Measurements from ENCODE around the gene LMBRD2. TPM values are rescaled to one million over a fixed set of nuclear protein-coding genes. Genes with fewer than 3 reads are reported as not detected.
"Not testable (repeated sequence)": the region's sequence is repeated elsewhere in the genome, so short reads cannot be mapped to it uniquely, and the experiment has no call there.

LMBRD2 gene
- total and polyA plus RNA-seq, 2 donors (not counting 1 experiment from before 2014, with no cell fraction given) = 7.2 to 19.8 TPM

DNA sequence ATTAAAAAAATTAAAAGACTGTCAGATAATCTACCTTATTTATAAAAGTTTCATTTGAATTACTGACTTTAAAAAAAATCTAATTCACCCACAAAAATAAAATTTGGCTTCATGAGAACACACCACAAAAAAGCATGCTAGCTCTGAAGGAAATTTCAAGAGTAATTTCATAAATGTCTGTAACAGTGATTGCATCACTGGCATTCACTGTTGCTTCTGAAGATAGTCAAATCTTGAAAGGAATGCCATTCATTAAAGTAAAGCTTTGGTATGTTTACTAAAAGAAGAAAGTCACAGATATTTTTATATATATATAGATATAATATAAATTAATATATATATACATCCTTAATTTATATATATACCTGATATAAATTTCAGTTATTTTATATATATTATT, 46.6 kb upstream of the LMBRD2 start:
- DNase-seq (ENCODE audit: low read depth in 2 of 2) = peak in 1 of 2 donors; percentile 25
- H4K20me1 ChIP-seq (ENCODE audit: control insufficient read depth, extremely low read depth, insufficient read depth, low read length) = no peaks in the 10 kb centered on the region
- no peaks in the 10 kb centered on the region for H3K27me3 ChIP-seq (ENCODE audit: control insufficient read depth, insufficient read depth, low read length)
- no peak overlapping the region for H3K4me2 ChIP-seq (ENCODE audit: extremely low read depth, insufficient read depth, low read length)
- H3K9ac ChIP-seq (ENCODE audit: insufficient read depth, low read length) = no peak overlapping the region
- no peaks in the 10 kb centered on the region for H3K79me2 ChIP-seq (ENCODE audit: control insufficient read depth, insufficient read depth, low read length)
- H3K9me3 ChIP-seq (ENCODE audit: control insufficient read depth, insufficient read depth, low read depth, low read length) = no peaks in the 10 kb centered on the region
- no peak for TF ChIP-seq EZH2 (IDR thresholded peaks at IDR 0.05; ENCODE audit: low read length, missing control alignments)
- TF ChIP-seq, protein P1, sequence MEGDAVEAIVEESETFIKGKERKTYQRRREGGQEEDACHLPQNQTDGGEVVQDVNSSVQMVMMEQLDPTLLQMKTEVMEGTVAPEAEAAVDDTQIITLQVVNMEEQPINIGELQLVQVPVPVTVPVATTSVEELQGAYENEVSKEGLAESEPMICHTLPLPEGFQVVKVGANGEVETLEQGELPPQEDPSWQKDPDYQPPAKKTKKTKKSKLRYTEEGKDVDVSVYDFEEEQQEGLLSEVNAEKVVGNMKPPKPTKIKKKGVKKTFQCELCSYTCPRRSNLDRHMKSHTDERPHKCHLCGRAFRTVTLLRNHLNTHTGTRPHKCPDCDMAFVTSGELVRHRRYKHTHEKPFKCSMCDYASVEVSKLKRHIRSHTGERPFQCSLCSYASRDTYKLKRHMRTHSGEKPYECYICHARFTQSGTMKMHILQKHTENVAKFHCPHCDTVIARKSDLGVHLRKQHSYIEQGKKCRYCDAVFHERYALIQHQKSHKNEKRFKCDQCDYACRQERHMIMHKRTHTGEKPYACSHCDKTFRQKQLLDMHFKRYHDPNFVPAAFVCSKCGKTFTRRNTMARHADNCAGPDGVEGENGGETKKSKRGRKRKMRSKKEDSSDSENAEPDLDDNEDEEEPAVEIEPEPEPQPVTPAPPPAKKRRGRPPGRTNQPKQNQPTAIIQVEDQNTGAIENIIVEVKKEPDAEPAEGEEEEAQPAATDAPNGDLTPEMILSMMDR (conservative IDR thresholded peaks at IDR 0.05 in 1 of 2, IDR thresholded peaks at IDR 0.05 in 1 of 2; ENCODE audit: low read depth in 1 of 2, low read length in 2 of 2) = no peak
- peaks cover 3% of the 10 kb centered on the region for H3K36me3 ChIP-seq (ENCODE audit: control insufficient read depth, insufficient read depth, low read length)
- no peak overlapping the region for H3K4me3 ChIP-seq (replicated peaks in 1 of 4; ENCODE audit: control extremely low read depth in 1 of 4, insufficient read depth in 1 of 4, low read depth in 3 of 4, low read length in 4 of 4)
- H2AFZ ChIP-seq (ENCODE audit: low read length) = no peak overlapping the region
- no peak overlapping the region for H3K27ac ChIP-seq (ENCODE audit: insufficient read depth, low read length)
- H3K4me1 ChIP-seq (ENCODE audit: control insufficient read depth, extremely low read depth, insufficient read depth, low read length) = peaks cover 3% of the 10 kb centered on the region

DNA sequence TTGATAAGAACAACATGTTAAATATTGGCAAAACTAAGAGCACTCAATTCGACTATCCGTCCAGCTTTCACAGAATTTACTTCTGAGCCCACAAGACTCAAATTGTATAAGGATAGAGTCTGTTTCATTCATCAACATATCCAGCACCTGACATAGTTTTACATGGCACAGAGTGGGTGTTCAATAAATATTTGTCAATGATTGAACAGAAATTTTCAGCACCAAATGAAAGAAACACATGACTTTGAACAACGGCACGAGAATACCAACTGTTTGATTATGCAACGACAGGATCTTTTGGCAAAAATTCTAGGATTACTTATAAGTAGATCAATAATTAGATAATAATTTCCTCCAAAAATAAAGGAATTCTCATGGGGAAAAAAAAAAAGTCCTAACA, 42.1 kb upstream of the LMBRD2 start:
- no peak overlapping the region for H3K27ac ChIP-seq (ENCODE audit: insufficient read depth, low read length)
- no peak for TF ChIP-seq EZH2 (IDR thresholded peaks at IDR 0.05; ENCODE audit: low read length, missing control alignments)
- TF ChIP-seq, protein P1 (conservative IDR thresholded peaks at IDR 0.05 in 1 of 2, IDR thresholded peaks at IDR 0.05 in 1 of 2; ENCODE audit: low read depth in 1 of 2, low read length in 2 of 2) = no peak
- H3K4me3 ChIP-seq (replicated peaks in 1 of 4; ENCODE audit: control extremely low read depth in 1 of 4, insufficient read depth in 1 of 4, low read depth in 3 of 4, low read length in 4 of 4) = no peak overlapping the region
- H3K4me1 ChIP-seq (ENCODE audit: control insufficient read depth, extremely low read depth, insufficient read depth, low read length) = no peaks in the 10 kb centered on the region
- H3K9ac ChIP-seq (ENCODE audit: insufficient read depth, low read length) = no peak overlapping the region
- H4K20me1 ChIP-seq (ENCODE audit: control insufficient read depth, extremely low read depth, insufficient read depth, low read length) = no peaks in the 10 kb centered on the region
- H2AFZ ChIP-seq (ENCODE audit: low read length) = no peak overlapping the region
- no peak overlapping the region for H3K4me2 ChIP-seq (ENCODE audit: extremely low read depth, insufficient read depth, low read length)
- peaks cover 2% of the 10 kb centered on the region for H3K36me3 ChIP-seq (ENCODE audit: control insufficient read depth, insufficient read depth, low read length)
- no peaks in the 10 kb centered on the region for H3K9me3 ChIP-seq (ENCODE audit: control insufficient read depth, insufficient read depth, low read depth, low read length)
- no peak for DNase-seq (ENCODE audit: low read depth in 2 of 2)
- no peaks in the 10 kb centered on the region for H3K27me3 ChIP-seq (ENCODE audit: control insufficient read depth, insufficient read depth, low read length)
- H3K79me2 ChIP-seq (ENCODE audit: control insufficient read depth, insufficient read depth, low read length) = no peaks in the 10 kb centered on the region

DNA sequence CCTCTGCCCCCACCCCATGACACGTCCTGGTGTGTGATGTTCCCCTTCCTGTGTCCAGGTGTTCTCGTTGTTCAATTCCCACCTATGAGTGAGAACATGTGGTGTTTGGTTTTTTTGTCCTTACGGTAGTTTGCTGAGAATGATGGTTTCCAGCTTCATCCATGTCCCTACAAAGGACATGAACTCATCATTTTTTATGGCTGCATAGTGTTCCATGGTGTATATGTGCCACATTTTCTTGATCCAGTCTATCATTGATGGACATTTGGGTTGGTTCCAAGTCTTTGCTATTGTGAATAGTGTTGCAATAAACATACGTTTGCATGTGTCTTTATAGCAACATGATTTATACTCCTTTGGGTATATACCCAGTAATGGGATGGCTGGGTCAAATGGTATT, 32.7 kb upstream of the LMBRD2 start:
- not testable (repeated sequence) for H3K27me3 ChIP-seq (ENCODE audit: control insufficient read depth, insufficient read depth, low read length); H4K20me1 ChIP-seq (ENCODE audit: control insufficient read depth, extremely low read depth, insufficient read depth, low read length); H3K36me3 ChIP-seq (ENCODE audit: control insufficient read depth, insufficient read depth, low read length); H3K9ac ChIP-seq (ENCODE audit: insufficient read depth, low read length); H3K27ac ChIP-seq (ENCODE audit: insufficient read depth, low read length); H3K9me3 ChIP-seq (ENCODE audit: control insufficient read depth, insufficient read depth, low read depth, low read length); H3K4me1 ChIP-seq (ENCODE audit: control insufficient read depth, extremely low read depth, insufficient read depth, low read length); H2AFZ ChIP-seq (ENCODE audit: low read length); H3K4me2 ChIP-seq (ENCODE audit: extremely low read depth, insufficient read depth, low read length); H3K79me2 ChIP-seq (ENCODE audit: control insufficient read depth, insufficient read depth, low read length); H3K4me3 ChIP-seq (replicated peaks in 1 of 4; ENCODE audit: control extremely low read depth in 1 of 4, insufficient read depth in 1 of 4, low read depth in 3 of 4, low read length in 4 of 4); DNase-seq (ENCODE audit: low read depth in 2 of 2)

All from fibroblast of lung (primary cell).